ENCODE measurements around the gene CACNA2D3.
A peak's percentile ranks its signal among the peaks of the same experiment; 100 is the strongest.

CACNA2D3 gene

GRCh38 chr3:54264050-54264449 is 141.7 kb downstream of the CACNA2D3 start:
- DNase-seq, result no peak

DNA sequence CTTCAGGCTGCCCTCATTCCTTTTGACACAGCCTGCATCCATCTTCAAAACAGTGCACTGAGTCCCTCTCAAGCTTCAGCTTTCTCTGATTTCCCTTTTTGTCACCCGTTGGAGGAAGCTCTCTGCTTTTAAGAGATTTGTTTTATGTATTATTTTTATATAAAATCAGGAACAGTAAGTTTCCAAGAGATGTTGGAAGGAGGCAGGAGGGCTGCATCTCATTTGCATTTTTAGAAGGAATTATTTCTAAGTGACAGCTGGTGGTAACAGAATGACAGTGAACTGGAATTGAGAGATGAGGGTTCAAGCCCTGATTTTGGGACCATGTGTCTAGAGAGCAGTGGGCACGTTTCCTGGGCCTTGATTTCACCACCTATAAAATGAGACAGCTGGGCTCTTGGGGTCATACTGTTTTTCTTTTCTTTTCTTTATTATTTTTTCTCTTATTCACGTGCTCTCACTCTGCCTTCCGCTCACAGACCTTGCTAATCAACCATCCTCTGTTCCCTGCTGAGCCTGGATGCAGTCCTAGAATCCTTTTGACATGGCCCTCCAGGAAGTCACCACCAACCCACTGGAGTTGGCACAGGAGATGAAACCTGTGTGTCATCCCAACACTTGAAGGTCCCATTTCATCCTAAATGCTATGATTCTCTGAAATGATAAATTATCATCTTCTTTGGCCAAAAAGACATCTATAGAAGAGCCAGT is 148.6 kb downstream of the CACNA2D3 start:
- DNase-seq, result peak in 2 of 58 donors; percentile 34 to 36

- DNase-seq, result no peak
Measured at GRCh38 chr3:54273791-54274190, 151.4 kb downstream of the CACNA2D3 start.

DNA sequence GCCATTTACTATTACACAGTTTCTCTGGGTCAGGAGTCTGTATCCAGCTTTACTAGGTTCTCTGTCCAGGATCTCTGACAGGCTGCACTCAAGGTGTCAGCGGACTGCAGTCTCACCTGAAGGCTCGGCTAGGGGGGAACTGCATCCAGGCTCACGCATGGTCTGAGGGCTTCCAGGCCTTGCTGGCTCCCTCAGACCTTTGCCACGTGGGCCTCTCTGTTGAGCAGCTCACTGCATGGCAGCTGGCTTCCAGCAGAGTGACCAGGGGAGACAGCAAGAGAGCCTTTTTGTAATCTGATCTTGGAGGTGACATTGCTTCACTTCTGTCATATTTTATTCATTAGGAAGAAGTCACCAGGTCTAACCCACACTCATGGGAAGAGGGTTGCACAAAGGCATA is 152.3 kb downstream of the CACNA2D3 start:
- no peak for DNase-seq

GRCh38 chr3:54279005-54279583 is 156.7 kb downstream of the CACNA2D3 start:
- no peak for DNase-seq

GRCh38 chr3:54283470-54283869 is 161.1 kb downstream of the CACNA2D3 start:
- no peak for DNase-seq

GRCh38 chr3:54294214-54294613 is 171.9 kb downstream of the CACNA2D3 start:
- DNase-seq, result no peak

DNA sequence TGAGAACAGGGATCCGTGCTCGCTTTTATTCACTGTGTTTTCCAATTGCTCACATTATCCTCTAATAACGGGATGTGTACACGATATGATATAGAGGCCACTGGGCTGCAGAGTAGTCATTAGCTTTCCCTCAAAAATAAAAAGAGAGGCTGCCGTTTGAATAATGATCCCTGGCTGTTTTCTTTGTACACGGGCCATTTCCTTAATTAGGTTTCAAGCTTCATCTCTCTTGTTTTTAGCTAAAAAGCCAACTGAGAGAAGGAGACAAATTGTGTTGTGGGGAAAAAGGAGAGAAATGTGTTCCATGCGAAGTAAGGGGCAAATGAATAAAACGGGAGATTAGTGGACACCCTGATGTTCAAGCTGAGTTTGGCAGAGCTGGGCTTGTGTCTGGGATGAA is 174.2 kb downstream of the CACNA2D3 start:
- no peak for DNase-seq

DNA sequence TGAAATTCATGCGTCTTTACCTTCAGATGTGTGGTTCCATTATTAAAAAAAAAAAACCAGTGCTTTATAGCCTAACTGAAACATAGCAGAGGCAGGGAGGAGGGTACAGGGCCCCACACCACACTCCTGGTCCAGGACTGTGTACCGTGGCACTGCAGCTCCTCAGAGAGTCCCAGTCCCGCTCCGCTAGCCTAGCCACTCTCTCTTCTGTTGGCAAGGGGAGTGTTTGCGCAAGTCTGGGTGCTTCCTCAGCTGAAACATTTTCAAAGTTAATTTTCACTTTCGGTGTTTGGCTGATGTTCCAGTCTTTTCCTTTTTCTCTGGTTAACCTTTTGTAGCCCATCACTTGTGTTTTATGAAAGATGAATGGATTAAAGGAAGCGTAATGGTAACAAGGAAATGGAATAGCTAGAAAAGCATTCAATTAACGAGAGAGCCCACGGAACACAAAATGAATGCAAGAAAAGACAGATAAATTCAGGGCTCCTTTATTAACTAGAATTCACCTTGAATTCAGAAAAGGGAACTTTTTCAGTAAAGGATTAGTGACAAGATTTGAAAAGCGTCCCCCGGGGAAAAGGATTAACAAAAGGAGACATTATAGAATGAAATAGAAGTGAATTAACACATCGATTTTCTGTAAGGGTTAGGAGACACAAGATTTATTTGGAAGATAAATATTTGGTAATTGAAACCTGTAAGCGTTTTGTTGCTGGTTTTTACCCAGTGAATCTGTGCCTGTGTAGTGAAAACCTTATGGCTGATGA is 177.0 kb downstream of the CACNA2D3 start:
- DNase-seq, result peak in 2 of 58 donors; percentile 3 to 4

DNA sequence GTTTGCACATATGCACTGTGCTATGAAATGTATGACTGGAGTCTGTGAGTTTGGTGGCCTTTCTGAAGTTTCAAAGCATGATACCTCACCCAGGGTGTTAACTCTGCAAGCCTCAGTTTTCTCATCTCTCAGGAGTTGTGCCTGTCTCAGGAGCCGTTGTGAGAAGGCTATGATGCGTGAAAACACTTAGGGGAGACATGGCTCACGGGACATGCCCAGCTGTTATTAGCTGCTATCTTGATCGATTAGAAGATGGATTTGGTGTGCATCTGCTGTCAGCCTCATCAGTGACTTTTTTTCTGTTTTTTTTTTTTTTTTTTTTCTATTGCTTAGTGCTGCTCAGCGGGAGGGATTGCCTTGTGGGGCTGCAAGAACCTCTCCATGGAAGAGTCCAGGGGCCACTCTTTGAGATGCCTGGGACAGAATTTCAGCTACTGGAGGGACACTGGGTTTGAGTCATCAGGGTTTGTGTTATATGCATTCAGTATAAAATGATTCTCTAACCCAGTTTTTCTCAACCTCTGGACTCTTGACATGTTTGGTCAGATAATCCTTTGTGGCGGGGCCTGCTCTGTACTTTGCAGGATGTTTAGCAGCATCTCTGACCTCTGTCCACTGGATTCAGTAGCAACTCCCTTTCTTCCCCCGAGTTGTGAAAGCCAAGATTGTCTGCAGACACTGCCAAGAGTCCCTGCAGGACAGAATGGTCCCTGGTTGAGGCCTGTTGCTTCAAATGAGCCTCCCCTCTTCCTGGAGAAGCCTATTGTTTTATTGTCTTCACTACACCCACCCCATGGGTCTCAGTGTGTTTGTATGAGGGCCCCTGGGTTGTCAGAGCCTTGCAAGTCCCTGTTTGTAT is 181.4 kb downstream of the CACNA2D3 start:
- DNase-seq, result no peak

DNA sequence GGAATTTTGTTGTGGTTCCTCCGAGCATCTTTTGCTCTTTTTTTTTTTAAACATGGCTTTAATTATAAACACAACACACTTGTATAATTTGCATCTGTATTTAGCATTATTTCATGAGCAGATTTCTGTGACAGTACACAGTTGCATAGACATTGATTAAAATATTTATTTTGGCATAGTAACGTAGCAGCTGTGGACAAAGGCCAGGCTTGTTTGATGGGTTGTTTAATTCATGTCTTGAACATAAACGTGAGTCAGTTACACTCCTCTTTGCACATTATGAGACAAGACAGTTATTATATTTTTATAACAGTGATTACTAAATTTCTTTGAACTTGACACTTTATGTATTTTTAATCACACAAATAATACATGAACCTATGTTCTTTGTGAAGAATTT is 182.5 kb downstream of the CACNA2D3 start:
- no peak for DNase-seq

DNA sequence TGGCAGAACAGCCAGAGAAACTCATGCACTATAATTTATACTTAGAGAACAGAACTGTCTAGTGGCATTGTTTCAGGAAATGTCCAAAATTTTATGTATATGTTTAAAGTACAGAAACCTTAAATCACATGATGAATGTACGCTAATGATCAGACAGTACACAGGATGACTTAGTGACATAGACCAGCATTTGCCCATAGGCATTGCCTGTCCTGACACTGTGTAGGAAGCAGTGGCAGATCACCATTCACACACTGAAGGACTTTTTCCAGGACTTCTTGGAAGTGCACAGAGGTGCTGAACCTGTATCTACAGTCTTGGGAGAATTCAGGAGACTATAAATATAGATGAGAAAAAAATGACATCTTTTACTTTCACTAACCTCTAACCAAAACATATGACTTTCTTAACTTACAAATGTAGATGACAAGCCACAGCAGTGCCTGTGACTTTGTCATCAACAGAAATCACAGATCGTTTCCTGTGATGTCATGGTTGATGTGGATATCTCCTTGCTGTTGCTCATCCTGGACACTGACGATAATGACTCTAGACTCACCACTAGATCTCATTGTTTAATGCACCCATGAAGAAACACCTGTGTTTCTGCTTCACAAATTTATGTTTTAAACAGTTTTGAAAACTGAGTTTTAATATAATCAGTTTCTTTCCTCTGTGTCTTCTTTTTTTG is 183.2 kb downstream of the CACNA2D3 start:
- no peak for DNase-seq

GRCh38 chr3:54307566-54308180 is 185.3 kb downstream of the CACNA2D3 start:
- DNase-seq, result no peak

DNA sequence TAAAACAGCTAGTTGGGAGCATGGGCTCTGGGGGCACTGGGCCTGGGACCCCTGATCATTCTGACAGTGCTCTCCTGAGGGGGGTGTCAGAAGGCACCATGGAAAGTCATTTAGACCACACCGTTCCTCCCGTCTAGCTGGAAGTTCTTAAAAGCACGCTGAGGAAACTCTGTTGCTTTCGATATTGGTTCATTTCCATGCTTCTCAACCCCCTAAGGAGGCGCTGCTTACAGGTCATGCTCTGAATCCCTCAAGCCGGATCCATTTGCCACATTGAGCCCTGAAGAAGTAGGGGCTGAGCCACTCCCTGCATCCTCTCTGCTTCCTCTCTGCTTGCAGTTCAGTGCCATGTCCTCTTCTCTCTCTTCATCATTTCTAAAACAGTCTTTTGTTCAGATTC is 187.2 kb downstream of the CACNA2D3 start:
- no peak for DNase-seq

GRCh38 chr3:54311211-54311747 is 188.9 kb downstream of the CACNA2D3 start:
- DNase-seq, result no peak

GRCh38 chr3:54312156-54312899 is 190.0 kb downstream of the CACNA2D3 start:
- DNase-seq, result peak in 3 of 58 donors; percentile 6 to 38 (median 32)

GRCh38 chr3:54313418-54313817 is 191.1 kb downstream of the CACNA2D3 start:
- DNase-seq, result no peak

GRCh38 chr3:54321520-54321919 is 199.2 kb downstream of the CACNA2D3 start:
- DNase-seq, result no peak

GRCh38 chr3:54322354-54322753 is 200.0 kb downstream of the CACNA2D3 start:
- DNase-seq, result no peak
